A673 (cell line): ENCODE measurements around the gene ANKRD61.
"Not testable (repeated sequence)": the region's sequence is repeated elsewhere in the genome, so short reads cannot be mapped to it uniquely, and the experiment has no call there.

Experiments
- CTCF ChIP-seq: fragments of 300-800, 200-600 bp; sonication (generic); conservative IDR thresholded peaks from 2 replicates; pipeline ENCODE4 v1.5.1; 2017; ENCODE audit warnings: low read depth, mild to moderate bottlenecking, antibody characterized with exemption, low read length, moderate library complexity, mixed read lengths
- EZH2 ChIP-seq: fragments of 200-600 bp; sonication (generic); IDR thresholded peaks from 2 replicates; pipeline ENCODE4 v1.6.1; 2017; ENCODE audit warnings: borderline replicate concordance, low read depth, mild to moderate bottlenecking, mixed read lengths, antibody characterized with exemption, low read length; ENCODE audit not compliant: poor library complexity, severe bottlenecking

DNA sequence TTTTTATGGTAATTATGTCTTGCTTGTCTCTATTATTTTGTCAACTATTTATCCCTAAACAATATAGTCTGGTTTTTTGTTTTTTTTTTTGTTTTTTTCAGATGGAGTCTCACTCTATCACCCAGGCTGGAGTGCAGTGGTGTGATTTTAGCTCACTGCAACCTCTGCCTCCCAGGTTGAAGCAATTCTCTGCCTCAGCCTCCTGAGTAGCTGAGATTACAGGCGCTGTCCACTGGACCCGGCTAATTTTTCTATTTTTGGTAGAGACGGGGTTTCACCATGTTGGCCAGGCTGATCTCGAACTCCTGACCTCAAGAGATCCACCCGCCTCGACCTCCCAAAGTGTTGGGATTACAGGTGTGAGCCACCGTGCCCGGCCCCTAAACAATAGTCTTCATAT, 20.8 kb upstream of the ANKRD61 start:
- TF ChIP-seq CTCF, EZH2: not testable (repeated sequence)
